Breast epithelium (tissue), 3 donors: ENCODE results near the gene YWHAE.

ENCODE experiments used
- POLR2AphosphoS5 ChIP-seq, 3 donors: sonication (generic); formaldehyde crosslinking; IDR thresholded peaks; one replicate each; pipeline ENCODE4 v1.6.1; 2017; ENCODE audit warnings: antibody characterized with exemption in 3 of 3
- TF ChIP-seq, protein P1 (sequence below), 3 donors: fragments of 450-650 bp; IDR thresholded peaks; one replicate each; pipeline ENCODE4 v1.5.1; 2016 to 2017; ENCODE audit warnings: antibody characterized with exemption in 3 of 3, mild to moderate bottlenecking in 3 of 3, moderate library complexity in 3 of 3

DNA sequence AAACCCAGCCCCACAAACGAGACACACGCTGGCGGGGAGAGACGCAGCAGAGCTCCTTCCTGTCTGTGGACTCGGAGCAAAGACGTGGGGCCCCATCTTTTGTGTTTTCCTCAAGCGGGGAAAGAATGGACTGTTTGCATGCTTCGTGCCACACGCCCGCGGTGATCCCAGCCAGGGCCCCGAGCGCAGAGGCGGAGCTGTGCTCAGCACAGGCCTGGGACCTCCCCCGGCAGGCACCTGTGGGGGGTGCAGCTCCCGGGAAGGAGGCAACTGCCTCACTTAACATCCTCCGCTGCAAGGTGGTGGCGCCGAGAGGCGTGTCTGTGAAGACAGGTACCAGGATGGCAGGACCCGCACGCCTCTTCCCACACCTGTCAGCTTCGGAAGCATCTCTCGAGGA lies 101.4 kb downstream of the YWHAE start:
- no peak for TF ChIP-seq POLR2AphosphoS5 (IDR thresholded peaks at IDR 0.05)
- TF ChIP-seq, protein P1, sequence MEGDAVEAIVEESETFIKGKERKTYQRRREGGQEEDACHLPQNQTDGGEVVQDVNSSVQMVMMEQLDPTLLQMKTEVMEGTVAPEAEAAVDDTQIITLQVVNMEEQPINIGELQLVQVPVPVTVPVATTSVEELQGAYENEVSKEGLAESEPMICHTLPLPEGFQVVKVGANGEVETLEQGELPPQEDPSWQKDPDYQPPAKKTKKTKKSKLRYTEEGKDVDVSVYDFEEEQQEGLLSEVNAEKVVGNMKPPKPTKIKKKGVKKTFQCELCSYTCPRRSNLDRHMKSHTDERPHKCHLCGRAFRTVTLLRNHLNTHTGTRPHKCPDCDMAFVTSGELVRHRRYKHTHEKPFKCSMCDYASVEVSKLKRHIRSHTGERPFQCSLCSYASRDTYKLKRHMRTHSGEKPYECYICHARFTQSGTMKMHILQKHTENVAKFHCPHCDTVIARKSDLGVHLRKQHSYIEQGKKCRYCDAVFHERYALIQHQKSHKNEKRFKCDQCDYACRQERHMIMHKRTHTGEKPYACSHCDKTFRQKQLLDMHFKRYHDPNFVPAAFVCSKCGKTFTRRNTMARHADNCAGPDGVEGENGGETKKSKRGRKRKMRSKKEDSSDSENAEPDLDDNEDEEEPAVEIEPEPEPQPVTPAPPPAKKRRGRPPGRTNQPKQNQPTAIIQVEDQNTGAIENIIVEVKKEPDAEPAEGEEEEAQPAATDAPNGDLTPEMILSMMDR (IDR thresholded peaks at IDR 0.05) = no peak
